SU-DHL-6 (cell line): Measurements from ENCODE around the gene GRM7.

Experiments used
- H2AFZ ChIP-seq: fragments of 200-600 bp; sonication (generic); 2 replicates; pipeline ENCODE4 v1.6.1; 2014; ENCODE audit warnings: low read depth, mild to moderate bottlenecking, moderate library complexity, mixed read lengths, antibody characterized with exemption, low read length; ENCODE audit not compliant: severe bottlenecking
- H3F3A ChIP-seq: fragments of 200-600 bp; shearing (Covaris generic); 2 replicates; pipeline ENCODE4 v1.6.0; 2016; ENCODE audit warnings: antibody characterized with exemption, mild to moderate bottlenecking; ENCODE audit not compliant: insufficient read depth
- H3K27ac ChIP-seq: fragments of 200-600 bp; sonication (generic); 2 replicates; pipeline ENCODE4 v1.5.1; 2016; ENCODE audit warnings: low read depth, mild to moderate bottlenecking, low read length, moderate library complexity, mixed read lengths
- H3K27me3 ChIP-seq: fragments of 200-600 bp; sonication (generic), shearing (Covaris generic); 2 replicates; pipeline ENCODE4 v1.6.0; 2014; ENCODE audit warnings: mild to moderate bottlenecking, low read length
- H3K36me3 ChIP-seq: fragments of 200-600 bp; sonication (generic); 2 replicates; pipeline ENCODE4 v1.6.1; 2014; ENCODE audit warnings: mild to moderate bottlenecking, low read length, mixed read lengths
- H3K4me2 ChIP-seq: fragments of 300-600, 200-600 bp; shearing (Covaris generic), sonication (generic); 2 replicates; pipeline ENCODE4 v1.6.0; 2014; ENCODE audit warnings: low read length, low read depth, mild to moderate bottlenecking; ENCODE audit not compliant: poor library complexity, severe bottlenecking
- H3K4me3 ChIP-seq: fragments of 200-600 bp; sonication (generic); 2 replicates; pipeline ENCODE4 v1.5.1; 2014; ENCODE audit warnings: antibody characterized with exemption, low read length, mild to moderate bottlenecking, mixed read lengths; ENCODE audit not compliant: insufficient read depth, poor library complexity, severe bottlenecking
- H3K79me2 ChIP-seq: fragments of 200-600 bp; sonication (generic); 2 replicates; pipeline ENCODE4 v1.6.1; 2014; ENCODE audit warnings: mild to moderate bottlenecking, low read length, moderate library complexity; ENCODE audit not compliant: insufficient read depth
- H3K9ac ChIP-seq: fragments of 200-600 bp; sonication (generic); 2 replicates; pipeline ENCODE4 v1.7.0; 2014; ENCODE audit warnings: mild to moderate bottlenecking, low read length
- H3K9me2 ChIP-seq: fragments of 200-600 bp; sonication (generic); replicated peaks from 2 replicates; pipeline ENCODE4 v1.6.1; 2014; ENCODE audit warnings: low read length; ENCODE audit not compliant: insufficient read depth
- H3K9me3 ChIP-seq: fragments of 200-600 bp; sonication (generic); 2 replicates; pipeline ENCODE4 v1.6.1; 2014; ENCODE audit warnings: low read length, mixed read lengths; ENCODE audit not compliant: insufficient read depth
- H4K20me1 ChIP-seq: fragments of 200-600 bp; sonication (generic); 2 replicates; pipeline ENCODE4 v1.6.1; 2014; ENCODE audit warnings: low read depth, mild to moderate bottlenecking, antibody characterized with exemption, low read length, moderate library complexity, mixed read lengths
- EZH2phosphoT487 ChIP-seq: fragments of 200-600 bp; sonication (generic), shearing (Covaris generic); conservative IDR thresholded peaks from 2 replicates; pipeline ENCODE4 v1.6.1; 2018; ENCODE audit warnings: mild to moderate bottlenecking, antibody characterized with exemption, low read length, moderate library complexity, mixed read lengths
- TF ChIP-seq, protein P1 (sequence below): fragments of 200-600 bp; sonication (generic); IDR thresholded peaks from one replicate; pipeline ENCODE4 v1.5.1; 2017; ENCODE audit warnings: antibody characterized with exemption, mild to moderate bottlenecking, low read length, moderate library complexity; ENCODE audit not compliant: insufficient read depth, poor library complexity, severe bottlenecking

Gene GRM7

DNA sequence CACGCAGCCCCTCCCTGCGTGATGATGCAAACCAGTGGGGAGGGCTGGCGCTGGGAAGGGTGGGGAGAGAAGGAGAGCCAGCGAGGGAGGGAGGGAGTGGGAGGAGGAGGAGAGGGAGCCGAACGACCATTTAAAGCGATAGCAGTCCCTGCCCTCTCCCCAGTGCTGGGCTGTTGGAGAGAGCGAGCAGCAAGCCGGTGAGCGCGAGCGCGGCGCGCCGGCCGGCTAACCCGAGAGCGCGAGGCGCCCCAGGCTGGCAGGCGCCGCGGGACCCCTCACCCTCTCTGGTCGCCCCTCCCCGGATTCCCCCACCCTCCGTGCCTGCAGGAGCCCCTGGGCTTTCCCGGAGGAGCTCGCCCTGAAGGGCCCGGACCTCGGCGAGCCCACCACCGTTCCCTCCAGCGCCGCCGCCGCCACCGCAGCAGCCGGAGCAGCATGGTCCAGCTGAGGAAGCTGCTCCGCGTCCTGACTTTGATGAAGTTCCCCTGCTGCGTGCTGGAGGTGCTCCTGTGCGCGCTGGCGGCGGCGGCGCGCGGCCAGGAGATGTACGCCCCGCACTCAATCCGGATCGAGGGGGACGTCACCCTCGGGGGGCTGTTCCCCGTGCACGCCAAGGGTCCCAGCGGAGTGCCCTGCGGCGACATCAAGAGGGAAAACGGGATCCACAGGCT is at the start of gene GRM7:
Gene GRM7, plus strand, starts transcription at position 162 of the 671 bp plus-strand sequence.
- no peaks in the 10 kb centered on the region for H3F3A ChIP-seq
- no peak within 1 kb of the TSS for H3K4me2 ChIP-seq
- H3K4me3 ChIP-seq = no peak within 1 kb of the TSS
- H3K79me2 ChIP-seq = no peaks in the 10 kb centered on the region
- H4K20me1 ChIP-seq = no peaks in the 10 kb centered on the region
- H3K9me3 ChIP-seq = no peaks in the 10 kb centered on the region
- TF ChIP-seq, protein P1, sequence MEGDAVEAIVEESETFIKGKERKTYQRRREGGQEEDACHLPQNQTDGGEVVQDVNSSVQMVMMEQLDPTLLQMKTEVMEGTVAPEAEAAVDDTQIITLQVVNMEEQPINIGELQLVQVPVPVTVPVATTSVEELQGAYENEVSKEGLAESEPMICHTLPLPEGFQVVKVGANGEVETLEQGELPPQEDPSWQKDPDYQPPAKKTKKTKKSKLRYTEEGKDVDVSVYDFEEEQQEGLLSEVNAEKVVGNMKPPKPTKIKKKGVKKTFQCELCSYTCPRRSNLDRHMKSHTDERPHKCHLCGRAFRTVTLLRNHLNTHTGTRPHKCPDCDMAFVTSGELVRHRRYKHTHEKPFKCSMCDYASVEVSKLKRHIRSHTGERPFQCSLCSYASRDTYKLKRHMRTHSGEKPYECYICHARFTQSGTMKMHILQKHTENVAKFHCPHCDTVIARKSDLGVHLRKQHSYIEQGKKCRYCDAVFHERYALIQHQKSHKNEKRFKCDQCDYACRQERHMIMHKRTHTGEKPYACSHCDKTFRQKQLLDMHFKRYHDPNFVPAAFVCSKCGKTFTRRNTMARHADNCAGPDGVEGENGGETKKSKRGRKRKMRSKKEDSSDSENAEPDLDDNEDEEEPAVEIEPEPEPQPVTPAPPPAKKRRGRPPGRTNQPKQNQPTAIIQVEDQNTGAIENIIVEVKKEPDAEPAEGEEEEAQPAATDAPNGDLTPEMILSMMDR = no peak
- TF ChIP-seq EZH2phosphoT487 = no peak
- no peaks in the 10 kb centered on the region for H3K9me2 ChIP-seq
- no peaks in the 10 kb centered on the region for H3K36me3 ChIP-seq
- H3K27me3 ChIP-seq = no peaks in the 10 kb centered on the region
- no peak within 1 kb of the TSS for H2AFZ ChIP-seq
- no peak within 1 kb of the TSS for H3K27ac ChIP-seq
- H3K9ac ChIP-seq = no peak within 1 kb of the TSS

DNA sequence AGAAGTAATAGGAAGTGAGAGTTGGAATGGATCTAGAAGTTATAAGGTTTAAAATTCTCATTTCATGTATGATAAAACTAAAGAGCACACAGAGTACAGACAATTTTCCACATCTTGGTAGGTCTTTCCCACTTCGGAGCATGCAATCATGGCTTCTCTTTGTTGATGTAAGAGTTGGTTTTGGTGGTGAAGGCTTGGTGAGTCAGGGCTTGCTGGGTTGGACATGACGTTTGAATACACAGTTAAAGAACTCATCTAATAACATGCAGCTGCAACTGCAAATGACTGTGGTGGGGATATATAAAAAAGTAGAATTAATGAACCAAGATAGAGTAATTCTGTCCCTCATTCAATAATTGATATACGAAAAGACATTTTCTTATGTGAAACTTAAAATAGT is 39.5 kb upstream of the GRM7 start:
- no peak overlapping the region for H3K4me2 ChIP-seq
- TF ChIP-seq, protein P1 = no peak
- no peak for TF ChIP-seq EZH2phosphoT487
- no peaks in the 10 kb centered on the region for H3K27me3 ChIP-seq
- no peak overlapping the region for H2AFZ ChIP-seq
- H3K79me2 ChIP-seq = no peaks in the 10 kb centered on the region
- H3K9me3 ChIP-seq = no peaks in the 10 kb centered on the region
- H3K27ac ChIP-seq = no peak overlapping the region
- no peaks in the 10 kb centered on the region for H3K9me2 ChIP-seq
- no peaks in the 10 kb centered on the region for H4K20me1 ChIP-seq
- H3K9ac ChIP-seq = no peak overlapping the region
- H3F3A ChIP-seq = no peaks in the 10 kb centered on the region
- no peak overlapping the region for H3K4me3 ChIP-seq
- no peaks in the 10 kb centered on the region for H3K36me3 ChIP-seq

DNA sequence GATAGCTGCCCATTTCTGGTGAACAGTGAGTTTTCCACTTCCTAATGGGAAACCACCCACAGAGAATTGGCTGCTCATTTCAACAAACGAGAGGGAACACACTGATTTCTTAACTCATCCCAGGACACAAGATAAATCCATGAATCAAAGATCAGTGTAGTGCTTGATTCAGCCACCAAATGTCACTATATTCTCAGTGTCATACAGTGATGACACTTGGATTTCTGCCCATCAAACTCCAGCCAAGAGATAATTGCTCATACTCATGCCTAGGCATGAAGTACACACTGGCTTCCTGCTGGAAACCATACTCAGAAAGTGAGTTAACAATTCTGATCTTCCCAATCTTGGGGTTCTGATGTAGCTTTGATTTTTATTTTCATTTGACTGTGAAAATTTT is 35.4 kb upstream of the GRM7 start:
- Histone ChIP-seq H3K9me3 (no peaks in the 10 kb centered on the region), H3K4me2 (no peak overlapping the region), H3K9ac (no peak overlapping the region), H3K36me3 (no peaks in the 10 kb centered on the region), H2AFZ (no peak overlapping the region), H4K20me1 (no peaks in the 10 kb centered on the region), H3K27ac (no peak overlapping the region), H3K9me2 (no peaks in the 10 kb centered on the region), H3K4me3 (no peak overlapping the region), H3K27me3 (no peaks in the 10 kb centered on the region), H3F3A (no peaks in the 10 kb centered on the region), H3K79me2 (no peaks in the 10 kb centered on the region)
- no peak for TF ChIP-seq EZH2phosphoT487
- TF ChIP-seq, protein P1 = no peak
